ENCODE results near the gene NAB1.
A peak's percentile ranks its signal among the peaks of the same experiment; 100 is the strongest.

Gene NAB1

GRCh38 chr2:190666895-190667294 lies 18.0 kb downstream of the NAB1 start:
- no peak overlapping the region for H3K27ac ChIP-seq (ENCODE audit: low read depth in 2 of 2, low read length in 2 of 2)
- peaks cover 8 to 15% of the 10 kb centered on the region in 2 donors for H3K36me3 ChIP-seq (ENCODE audit: control insufficient read depth in 2 of 2, insufficient read depth in 2 of 2, low read length in 2 of 2)
- no peaks in the 10 kb centered on the region for H3K9me3 ChIP-seq (ENCODE audit: control insufficient read depth in 2 of 2, low read length in 2 of 2)
- no peak overlapping the region for H3K4me3 ChIP-seq (ENCODE audit: low read length in 2 of 2)
- no peaks in the 10 kb centered on the region for H3K4me1 ChIP-seq (ENCODE audit: control insufficient read depth in 2 of 2, insufficient read depth in 2 of 2, low read length in 2 of 2)
- no peak overlapping the region for H3K9ac ChIP-seq (ENCODE audit: low read depth in 1 of 2, low read length in 2 of 2)
- no peaks in the 10 kb centered on the region for H3K27me3 ChIP-seq (ENCODE audit: control insufficient read depth in 2 of 2, insufficient read depth in 2 of 2, low read length in 2 of 2)

- H3K9ac ChIP-seq (ENCODE audit: low read depth in 1 of 2, low read length in 2 of 2) = no peak overlapping the region
- H3K36me3 ChIP-seq (ENCODE audit: control insufficient read depth in 2 of 2, insufficient read depth in 2 of 2, low read length in 2 of 2) = peaks cover 8 to 16% of the 10 kb centered on the region in 2 donors
- H3K27me3 ChIP-seq (ENCODE audit: control insufficient read depth in 2 of 2, insufficient read depth in 2 of 2, low read length in 2 of 2) = no peaks in the 10 kb centered on the region
- H3K4me3 ChIP-seq (ENCODE audit: low read length in 2 of 2) = no peak overlapping the region
- no peak overlapping the region for H3K27ac ChIP-seq (ENCODE audit: low read depth in 2 of 2, low read length in 2 of 2)
- no peaks in the 10 kb centered on the region for H3K9me3 ChIP-seq (ENCODE audit: control insufficient read depth in 2 of 2, low read length in 2 of 2)
- no peaks in the 10 kb centered on the region for H3K4me1 ChIP-seq (ENCODE audit: control insufficient read depth in 2 of 2, insufficient read depth in 2 of 2, low read length in 2 of 2)
These were observed 20.0 kb downstream of the NAB1 start for GRCh38 chr2:190668892-190669291.

GRCh38 chr2:190670182-190670946 lies 21.5 kb downstream of the NAB1 start:
- H3K4me3 ChIP-seq (ENCODE audit: low read length in 2 of 2) = no peak overlapping the region

GRCh38 chr2:190674966-190675650 lies 26.2 kb downstream of the NAB1 start:
- Histone ChIP-seq H3K9me3 (ENCODE audit: control insufficient read depth in 2 of 2, low read length in 2 of 2) (no peaks in the 10 kb centered on the region), H3K27me3 (ENCODE audit: control insufficient read depth in 2 of 2, insufficient read depth in 2 of 2, low read length in 2 of 2) (no peaks in the 10 kb centered on the region), H3K4me3 (ENCODE audit: low read length in 2 of 2) (no peak overlapping the region), H3K4me1 (ENCODE audit: control insufficient read depth in 2 of 2, insufficient read depth in 2 of 2, low read length in 2 of 2) (peaks cover 0 to 8% of the 10 kb centered on the region in 2 donors), H3K9ac (ENCODE audit: low read depth in 1 of 2, low read length in 2 of 2) (no peak overlapping the region), H3K27ac (ENCODE audit: low read depth in 2 of 2, low read length in 2 of 2) (no peak overlapping the region), H3K36me3 (ENCODE audit: control insufficient read depth in 2 of 2, insufficient read depth in 2 of 2, low read length in 2 of 2) (peaks cover 18 to 23% of the 10 kb centered on the region in 2 donors)

More at GRCh38 chr2:190670182-190670946, 21.5 kb downstream of the NAB1 start:
- Histone ChIP-seq H3K27ac (ENCODE audit: low read depth in 2 of 2, low read length in 2 of 2) (no peak overlapping the region), H3K36me3 (ENCODE audit: control insufficient read depth in 2 of 2, insufficient read depth in 2 of 2, low read length in 2 of 2) (peaks cover 19% of the 10 kb centered on the region in 2 donors), H3K27me3 (ENCODE audit: control insufficient read depth in 2 of 2, insufficient read depth in 2 of 2, low read length in 2 of 2) (no peaks in the 10 kb centered on the region), H3K4me1 (ENCODE audit: control insufficient read depth in 2 of 2, insufficient read depth in 2 of 2, low read length in 2 of 2) (no peaks in the 10 kb centered on the region), H3K9me3 (ENCODE audit: control insufficient read depth in 2 of 2, low read length in 2 of 2) (no peaks in the 10 kb centered on the region), H3K9ac (ENCODE audit: low read depth in 1 of 2, low read length in 2 of 2) (no peak overlapping the region)

- H3K9me3 ChIP-seq (ENCODE audit: control insufficient read depth in 2 of 2, low read length in 2 of 2) = no peaks in the 10 kb centered on the region
- H3K9ac ChIP-seq (ENCODE audit: low read depth in 1 of 2, low read length in 2 of 2) = no peak overlapping the region
- H3K36me3 ChIP-seq (ENCODE audit: control insufficient read depth in 2 of 2, insufficient read depth in 2 of 2, low read length in 2 of 2) = peaks cover 4 to 15% of the 10 kb centered on the region in 2 donors
- H3K4me1 ChIP-seq (ENCODE audit: control insufficient read depth in 2 of 2, insufficient read depth in 2 of 2, low read length in 2 of 2) = peaks cover 0 to 8% of the 10 kb centered on the region in 2 donors
- H3K27ac ChIP-seq (ENCODE audit: low read depth in 2 of 2, low read length in 2 of 2) = no peak overlapping the region
- no peaks in the 10 kb centered on the region for H3K27me3 ChIP-seq (ENCODE audit: control insufficient read depth in 2 of 2, insufficient read depth in 2 of 2, low read length in 2 of 2)
- no peak overlapping the region for H3K4me3 ChIP-seq (ENCODE audit: low read length in 2 of 2)
These were observed 28.4 kb downstream of the NAB1 start for GRCh38 chr2:190677255-190677654.

GRCh38 chr2:190678444-190679162 lies 29.7 kb downstream of the NAB1 start:
- no peak overlapping the region for H3K9ac ChIP-seq (ENCODE audit: low read depth in 1 of 2, low read length in 2 of 2)
- peaks cover 4 to 15% of the 10 kb centered on the region in 2 donors for H3K36me3 ChIP-seq (ENCODE audit: control insufficient read depth in 2 of 2, insufficient read depth in 2 of 2, low read length in 2 of 2)
- H3K4me1 ChIP-seq (ENCODE audit: control insufficient read depth in 2 of 2, insufficient read depth in 2 of 2, low read length in 2 of 2) = peaks cover 0 to 8% of the 10 kb centered on the region in 2 donors
- H3K9me3 ChIP-seq (ENCODE audit: control insufficient read depth in 2 of 2, low read length in 2 of 2) = no peaks in the 10 kb centered on the region
- no peaks in the 10 kb centered on the region for H3K27me3 ChIP-seq (ENCODE audit: control insufficient read depth in 2 of 2, insufficient read depth in 2 of 2, low read length in 2 of 2)
- no peak overlapping the region for H3K4me3 ChIP-seq (ENCODE audit: low read length in 2 of 2)
- H3K27ac ChIP-seq (ENCODE audit: low read depth in 2 of 2, low read length in 2 of 2) = peak overlapping the region in 1 of 2 donors; percentile 20

- H3K9me3 ChIP-seq (ENCODE audit: control insufficient read depth in 2 of 2, low read length in 2 of 2) = no peaks in the 10 kb centered on the region
- no peak overlapping the region for H3K4me3 ChIP-seq (ENCODE audit: low read length in 2 of 2)
- H3K9ac ChIP-seq (ENCODE audit: low read depth in 1 of 2, low read length in 2 of 2) = no peak overlapping the region
- H3K27ac ChIP-seq (ENCODE audit: low read depth in 2 of 2, low read length in 2 of 2) = no peak overlapping the region
- H3K27me3 ChIP-seq (ENCODE audit: control insufficient read depth in 2 of 2, insufficient read depth in 2 of 2, low read length in 2 of 2) = no peaks in the 10 kb centered on the region
- peaks cover 0 to 8% of the 10 kb centered on the region in 2 donors for H3K4me1 ChIP-seq (ENCODE audit: control insufficient read depth in 2 of 2, insufficient read depth in 2 of 2, low read length in 2 of 2)
- peaks cover 0 to 11% of the 10 kb centered on the region in 2 donors for H3K36me3 ChIP-seq (ENCODE audit: control insufficient read depth in 2 of 2, insufficient read depth in 2 of 2, low read length in 2 of 2)
These were observed 30.5 kb downstream of the NAB1 start for GRCh38 chr2:190679391-190679790.

- H3K27ac ChIP-seq (ENCODE audit: low read depth in 2 of 2, low read length in 2 of 2) = peak overlapping the region in 1 of 2 donors; percentile 41
- no peak overlapping the region for H3K9ac ChIP-seq (ENCODE audit: low read depth in 1 of 2, low read length in 2 of 2)
- peaks cover 0 to 13% of the 10 kb centered on the region in 2 donors for H3K36me3 ChIP-seq (ENCODE audit: control insufficient read depth in 2 of 2, insufficient read depth in 2 of 2, low read length in 2 of 2)
- H3K9me3 ChIP-seq (ENCODE audit: control insufficient read depth in 2 of 2, low read length in 2 of 2) = no peaks in the 10 kb centered on the region
- H3K4me1 ChIP-seq (ENCODE audit: control insufficient read depth in 2 of 2, insufficient read depth in 2 of 2, low read length in 2 of 2) = peaks cover 0 to 8% of the 10 kb centered on the region in 2 donors
- H3K27me3 ChIP-seq (ENCODE audit: control insufficient read depth in 2 of 2, insufficient read depth in 2 of 2, low read length in 2 of 2) = no peaks in the 10 kb centered on the region
- H3K4me3 ChIP-seq (ENCODE audit: low read length in 2 of 2) = peak overlapping the region in 1 of 2 donors; percentile 16
These were observed 31.1 kb downstream of the NAB1 start for GRCh38 chr2:190679813-190680591.

- Histone ChIP-seq H3K9me3 (ENCODE audit: control insufficient read depth in 2 of 2, low read length in 2 of 2) (no peaks in the 10 kb centered on the region), H3K4me3 (ENCODE audit: low read length in 2 of 2) (no peak overlapping the region), H3K4me1 (ENCODE audit: control insufficient read depth in 2 of 2, insufficient read depth in 2 of 2, low read length in 2 of 2) (peaks cover 0 to 8% of the 10 kb centered on the region in 2 donors), H3K36me3 (ENCODE audit: control insufficient read depth in 2 of 2, insufficient read depth in 2 of 2, low read length in 2 of 2) (peaks cover 10 to 26% of the 10 kb centered on the region in 2 donors), H3K27me3 (ENCODE audit: control insufficient read depth in 2 of 2, insufficient read depth in 2 of 2, low read length in 2 of 2) (no peaks in the 10 kb centered on the region), H3K27ac (ENCODE audit: low read depth in 2 of 2, low read length in 2 of 2) (no peak overlapping the region), H3K9ac (ENCODE audit: low read depth in 1 of 2, low read length in 2 of 2) (no peak overlapping the region)
These were observed 33.3 kb downstream of the NAB1 start for GRCh38 chr2:190682168-190682567.

Data from mucosa of rectum (tissue), 2 donors.